T1000 (cell line): Measurements from ENCODE around the gene NAALADL2.
"Not testable (repeated sequence)": the region's sequence is repeated elsewhere in the genome, so short reads cannot be mapped to it uniquely, and the experiment has no call there.

Experiments used
- DNase-seq: peaks from one replicate; lab custom pipeline; 2025; ENCODE audit warnings: mixed read lengths; lab: John Stamatoyannopoulos, UW

Gene NAALADL2

DNA sequence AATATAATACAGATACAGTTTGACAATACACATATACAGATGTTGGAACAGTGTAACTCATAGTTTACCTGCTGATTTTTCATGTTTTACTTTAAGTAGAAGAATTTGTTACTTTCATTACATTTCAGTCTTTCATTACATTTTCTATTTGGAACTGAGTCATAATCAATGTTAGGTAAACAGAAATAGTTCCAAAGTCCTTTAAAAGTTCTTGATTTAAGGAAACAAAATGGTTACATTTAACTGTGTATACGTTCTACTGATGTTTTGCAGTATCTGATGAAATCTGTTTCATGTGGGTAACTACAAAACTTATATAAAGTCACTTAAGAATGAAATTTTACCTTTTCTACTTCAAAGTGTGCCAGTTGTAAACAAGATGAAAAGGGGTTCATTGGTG, 721.2 kb downstream of the NAALADL2 start:
- DNase-seq, result no peak

DNA sequence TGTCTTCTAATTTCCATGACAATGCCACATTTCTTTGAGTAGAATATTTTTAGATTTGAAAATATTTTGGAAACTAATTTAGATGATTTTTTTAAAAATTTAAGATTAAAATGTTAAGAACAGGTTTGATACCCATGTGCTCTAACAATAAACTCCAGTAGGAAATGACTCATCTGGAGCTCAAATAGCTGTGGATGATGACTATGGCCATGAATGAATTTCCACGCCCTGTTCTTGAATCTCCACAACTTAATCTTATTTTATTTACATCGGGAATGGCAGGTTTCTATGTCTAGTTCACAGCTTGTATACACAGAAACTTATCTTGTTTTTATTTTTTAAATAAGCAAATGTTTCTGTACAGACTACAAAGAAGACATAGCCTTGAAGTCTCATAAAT, 726.8 kb downstream of the NAALADL2 start:
- DNase-seq, result no peak

DNA sequence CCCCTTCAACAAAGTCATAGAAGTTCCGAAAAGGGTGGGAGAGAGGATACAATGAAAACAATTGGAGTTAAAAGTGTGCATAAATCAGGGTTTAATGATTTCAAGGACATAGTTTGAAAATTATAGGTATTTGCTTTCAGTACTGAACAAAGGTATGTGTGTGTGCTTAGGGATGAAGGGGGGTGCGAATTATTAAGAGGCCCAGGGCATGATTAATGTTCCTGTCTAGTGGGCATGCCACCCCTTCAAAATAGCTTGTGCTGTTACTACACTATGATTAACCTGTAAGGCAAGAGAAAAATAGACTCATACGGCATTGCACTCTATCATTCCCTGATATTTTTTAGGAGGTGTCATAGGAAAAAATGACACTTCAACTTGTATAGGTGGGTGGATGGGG, 731.6 kb downstream of the NAALADL2 start:
- no peak for DNase-seq

DNA sequence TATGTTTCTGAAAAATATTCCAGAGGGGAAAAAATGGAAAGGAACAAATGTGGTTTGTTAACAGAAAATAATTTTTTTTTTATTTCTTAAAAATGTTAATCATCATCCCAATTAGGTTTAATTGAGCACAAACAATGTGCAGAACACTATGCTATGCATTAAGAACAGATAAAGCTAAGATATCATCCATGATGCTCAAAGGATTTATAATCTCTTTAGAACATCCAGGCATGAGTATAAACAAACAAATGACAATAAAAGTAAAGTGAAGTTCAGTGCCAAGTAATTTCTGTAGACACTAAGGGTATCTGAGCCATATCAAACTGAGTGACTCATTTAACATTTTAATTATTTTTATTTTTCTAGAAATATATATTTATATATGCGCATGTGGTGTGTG, 732.2 kb downstream of the NAALADL2 start:
- no peak for DNase-seq

DNA sequence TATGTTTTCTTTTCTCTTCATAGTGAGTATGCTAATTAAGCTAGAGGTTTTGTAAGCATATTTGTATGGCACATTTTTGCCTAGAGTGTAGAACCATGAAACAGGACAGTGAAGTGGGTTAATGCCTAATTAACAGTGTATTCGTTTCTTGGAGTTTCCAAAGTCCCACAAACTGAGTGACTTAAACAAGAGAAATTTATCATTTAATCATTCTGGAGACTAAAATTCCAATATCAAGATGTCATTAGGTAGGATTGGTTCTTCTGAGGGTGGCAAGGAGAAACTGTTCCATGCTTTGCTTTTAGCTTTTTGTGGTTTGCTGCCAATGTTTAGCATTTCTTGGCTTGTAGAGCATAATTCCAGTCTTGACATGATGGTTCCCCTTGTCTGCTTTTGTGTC, 734.2 kb downstream of the NAALADL2 start:
- no peak for DNase-seq

DNA sequence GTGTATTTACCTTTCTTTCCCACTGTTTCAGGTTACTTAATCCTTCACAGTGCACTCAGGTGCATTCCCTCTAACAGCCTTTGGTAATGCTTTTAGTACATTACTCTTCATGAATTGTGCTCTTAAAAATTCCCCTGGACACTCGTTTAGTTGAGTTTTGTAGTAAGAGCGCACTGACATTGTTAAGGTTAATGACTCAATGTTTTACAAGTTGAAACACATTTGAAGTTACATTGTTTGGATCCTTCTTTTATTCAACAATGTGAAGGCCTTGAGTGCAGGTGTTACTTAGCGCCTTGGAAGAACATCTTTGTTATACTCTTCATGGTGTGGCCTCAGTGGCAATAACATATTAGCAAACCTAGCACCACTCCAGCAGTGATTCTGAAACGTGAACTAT, 739.6 kb downstream of the NAALADL2 start:
- no peak for DNase-seq

DNA sequence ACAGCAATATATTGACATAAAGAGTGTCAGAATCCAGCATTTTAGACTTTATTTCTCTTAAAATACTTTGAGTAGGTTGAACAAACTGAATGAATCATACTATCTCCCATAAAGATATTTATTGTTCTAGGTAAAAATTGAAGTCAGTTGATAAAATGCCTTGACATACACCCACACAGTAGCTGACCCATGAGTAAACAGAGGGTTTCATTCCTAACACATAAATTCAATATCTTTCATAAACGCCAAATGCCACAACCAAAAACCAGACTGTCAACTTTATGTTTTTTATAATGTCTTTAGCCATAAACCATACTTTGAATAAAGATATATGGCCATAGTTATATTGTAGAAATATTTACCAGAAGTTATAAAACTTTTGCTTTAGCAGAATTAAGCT, 742.4 kb downstream of the NAALADL2 start:
- no peak for DNase-seq

DNA sequence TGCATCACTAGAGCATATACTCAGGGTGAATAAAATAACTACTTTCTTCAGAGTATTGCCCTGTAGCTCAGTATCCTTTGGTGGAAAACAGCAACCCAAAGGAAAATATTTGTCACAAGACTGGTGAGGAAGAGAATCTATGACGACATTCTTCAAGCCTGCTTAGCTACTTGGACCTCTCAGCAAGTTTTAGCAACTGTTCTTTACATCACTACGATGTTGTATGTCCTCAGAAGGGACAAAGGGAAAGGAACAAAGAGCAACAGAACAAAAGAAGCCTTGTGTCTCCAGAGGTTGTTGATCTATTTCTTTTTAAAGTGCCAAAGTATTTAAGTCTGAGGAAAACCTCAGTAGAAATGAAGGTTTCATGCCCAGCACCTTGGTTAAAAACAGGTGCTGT, 746.7 kb downstream of the NAALADL2 start:
- no peak for DNase-seq

DNA sequence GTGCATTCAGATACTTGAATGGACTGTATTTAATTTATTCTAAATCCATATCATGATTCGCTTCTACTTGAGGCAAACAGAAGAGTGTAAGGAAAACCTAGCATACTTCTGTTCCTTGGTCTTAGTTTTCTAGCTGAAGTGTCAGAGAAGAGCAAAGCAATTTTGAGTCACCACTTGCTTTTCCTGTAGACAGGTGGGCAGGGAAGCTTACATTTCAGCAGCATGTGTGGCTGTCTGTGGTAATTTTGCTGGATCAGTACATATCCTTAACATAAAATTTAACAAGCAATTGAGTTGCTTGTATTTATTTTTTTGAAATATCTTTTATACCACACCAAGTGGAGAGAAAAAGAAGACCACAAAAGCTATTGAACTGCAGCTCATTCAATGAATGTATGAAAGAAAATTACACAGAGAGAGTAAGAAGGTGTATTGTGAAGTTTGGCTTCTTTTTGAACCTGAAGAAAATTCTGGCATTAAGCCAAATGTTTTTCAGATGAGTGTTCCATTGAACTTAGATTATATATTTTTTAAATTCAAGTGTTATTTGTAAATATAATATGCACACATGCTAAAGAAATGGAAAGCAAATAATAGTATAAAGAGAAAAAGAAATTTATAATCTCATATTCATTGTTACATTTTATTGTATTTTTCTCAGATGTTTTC, 747.6 kb downstream of the NAALADL2 start:
- no peak for DNase-seq

DNA sequence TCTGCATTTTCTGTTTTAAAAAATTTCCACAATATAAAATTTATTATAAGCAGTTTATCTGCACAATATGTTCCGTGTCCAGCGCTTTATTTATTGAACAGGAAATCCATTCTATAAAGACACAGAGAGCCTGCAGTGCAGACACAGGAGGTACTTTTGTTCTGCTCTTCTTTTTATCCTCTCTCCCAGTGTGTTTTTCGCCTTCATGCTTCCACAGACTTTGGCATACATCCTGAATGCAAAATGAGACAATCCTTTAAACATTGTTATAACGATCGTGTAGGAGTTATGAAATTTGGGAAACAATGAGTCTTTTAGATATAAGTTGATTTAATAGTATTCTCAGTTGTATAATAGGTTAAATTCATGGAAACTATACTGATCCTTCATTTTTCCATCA, 749.2 kb downstream of the NAALADL2 start:
- DNase-seq, result no peak

DNA sequence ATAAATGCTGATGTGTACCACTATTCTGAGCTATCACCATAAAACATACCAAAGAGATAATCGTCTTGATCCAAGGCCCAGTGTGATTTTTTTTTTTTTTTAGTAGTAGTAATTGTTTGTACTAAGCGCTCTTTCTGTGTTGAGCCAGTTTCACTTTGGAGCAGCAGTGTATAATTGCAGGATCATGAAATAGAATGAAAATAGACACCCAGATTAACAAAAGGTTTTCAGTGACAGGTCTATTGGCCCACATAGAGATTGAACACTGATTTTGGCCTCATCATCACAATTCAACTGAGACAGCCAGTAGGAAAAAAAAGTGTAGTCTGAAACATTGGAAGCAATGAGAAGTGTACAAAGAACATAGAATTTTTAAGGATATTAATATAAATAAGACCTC, 749.8 kb downstream of the NAALADL2 start:
- no peak for DNase-seq

DNA sequence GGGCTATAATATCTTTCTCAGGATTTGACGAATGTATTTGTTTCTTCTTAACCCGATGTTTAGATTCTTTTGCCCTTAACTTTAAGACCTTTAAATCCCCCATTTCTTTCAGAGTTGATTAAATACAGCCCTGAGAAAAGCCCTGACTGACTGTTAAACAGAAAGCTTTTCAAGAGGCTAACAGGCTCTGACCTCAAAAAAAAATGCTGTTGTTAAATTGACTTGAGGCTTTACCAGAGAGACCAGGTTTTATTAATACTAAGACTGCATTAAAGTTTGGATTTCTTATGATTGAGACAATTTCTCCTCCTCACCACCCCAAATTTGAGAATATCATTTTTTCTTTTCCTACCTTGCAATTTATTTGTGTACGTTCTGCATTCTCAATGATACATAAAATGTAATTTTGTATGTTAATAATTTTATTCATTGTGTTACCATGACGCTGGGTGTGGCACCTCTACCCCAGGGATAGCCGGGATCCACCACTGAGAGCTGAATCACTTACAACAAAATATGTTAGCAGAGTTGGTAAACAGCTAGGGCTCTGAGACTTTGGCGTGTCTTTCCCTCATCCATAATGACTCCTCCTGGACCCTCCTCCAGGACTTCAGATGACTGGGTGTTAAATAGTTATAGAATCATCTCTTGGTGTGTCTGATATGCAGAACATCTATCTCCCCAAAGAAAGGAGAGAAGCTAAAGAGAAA, 753.5 kb downstream of the NAALADL2 start:
- no peak for DNase-seq

DNA sequence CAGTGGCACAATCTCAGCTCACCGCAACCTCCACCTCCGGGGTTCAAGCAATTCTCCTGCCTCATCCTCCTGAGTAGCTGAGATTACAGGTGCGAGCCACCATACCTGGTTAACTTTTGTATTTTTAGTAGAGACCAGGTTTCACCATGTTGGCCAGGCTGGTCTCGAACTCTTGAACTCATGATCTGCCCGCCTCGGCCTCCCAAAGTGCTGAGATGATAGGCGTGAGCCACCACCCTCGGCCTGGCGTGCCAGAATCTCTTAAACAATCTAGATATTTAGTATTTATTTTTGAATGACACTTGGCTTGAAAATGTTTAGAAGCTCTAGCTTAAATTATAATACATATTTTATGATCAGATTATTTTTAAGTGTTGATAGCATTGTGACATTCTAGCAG, 755.0 kb downstream of the NAALADL2 start:
- DNase-seq, result not testable (repeated sequence)

DNA sequence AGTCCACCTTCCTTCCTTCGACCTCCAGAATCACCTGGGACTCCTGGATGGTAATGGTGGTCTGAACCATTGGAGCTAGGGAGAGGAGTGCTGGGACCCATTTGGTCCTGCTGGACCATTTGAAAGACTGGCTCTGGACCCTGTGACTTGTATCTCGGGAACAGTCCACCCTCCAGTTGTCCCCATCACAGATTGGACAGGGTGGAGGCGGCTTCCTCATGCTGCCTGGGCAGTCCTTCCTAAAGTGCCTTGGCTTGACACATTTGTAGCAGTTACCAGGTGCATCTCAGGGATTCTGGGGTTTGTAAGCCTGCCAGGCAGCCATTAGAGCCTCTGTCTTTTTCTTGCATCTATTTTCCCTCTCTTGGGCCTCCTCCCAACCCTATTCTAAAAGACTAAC, 758.1 kb downstream of the NAALADL2 start:
- DNase-seq, result no peak

DNA sequence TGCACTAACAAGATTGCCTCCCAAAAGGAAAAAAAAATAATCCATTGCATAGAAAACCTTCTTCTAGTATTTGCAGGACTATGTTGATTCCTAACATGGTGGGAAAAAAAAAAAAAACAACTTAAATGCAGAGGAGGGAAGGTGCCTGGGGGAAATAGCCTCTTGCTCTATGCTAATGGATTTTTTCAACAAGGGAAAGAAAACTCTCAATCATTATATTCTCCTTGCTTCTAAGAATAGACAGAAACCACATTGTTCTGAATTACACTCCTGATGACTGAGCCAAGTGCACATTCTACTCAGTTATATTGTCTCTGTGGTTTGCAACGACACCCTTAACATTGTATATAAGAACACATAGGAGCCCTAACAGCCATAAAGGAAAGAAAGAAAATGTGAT, 760.2 kb downstream of the NAALADL2 start:
- no peak for DNase-seq

DNA sequence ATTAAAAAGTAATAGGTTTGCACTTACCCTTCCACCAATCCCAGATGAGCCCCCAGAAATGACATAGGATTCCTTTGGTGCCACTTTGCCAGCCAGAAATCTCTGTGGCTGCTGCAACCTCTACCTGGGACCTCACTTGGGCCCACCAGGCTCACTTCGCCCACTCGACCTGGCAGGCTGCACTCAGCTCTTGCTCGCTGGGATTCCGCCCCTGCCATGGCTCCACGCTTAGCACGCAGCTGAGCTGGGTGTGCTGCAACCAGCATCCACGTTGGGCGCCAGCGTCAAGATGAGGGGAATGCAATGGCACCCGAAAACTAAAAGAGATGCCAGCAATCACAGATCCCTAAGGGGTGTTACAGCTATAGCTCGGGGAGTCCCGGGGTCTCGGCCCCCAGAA, 761.0 kb downstream of the NAALADL2 start:
- DNase-seq, result no peak

DNA sequence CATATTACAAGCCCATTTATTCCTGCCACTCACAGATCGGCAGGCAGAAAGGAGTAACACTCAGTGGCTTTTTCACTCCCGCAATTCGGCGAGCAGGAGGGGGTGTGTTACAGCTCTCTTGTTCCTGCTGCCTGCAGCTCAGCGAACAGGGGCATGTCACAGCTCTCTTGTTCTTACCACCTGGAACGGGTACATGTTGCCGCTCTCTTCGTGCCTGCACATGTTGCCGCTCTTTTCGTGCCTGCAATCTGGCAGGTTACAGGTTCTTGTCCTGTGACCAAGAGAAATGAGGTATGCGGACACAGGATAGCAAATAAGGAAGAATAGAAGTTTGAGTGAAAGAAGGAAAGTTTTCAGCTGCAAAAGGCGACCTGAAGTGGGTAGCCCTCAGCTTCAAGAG, 761.4 kb downstream of the NAALADL2 start:
- no peak for DNase-seq

DNA sequence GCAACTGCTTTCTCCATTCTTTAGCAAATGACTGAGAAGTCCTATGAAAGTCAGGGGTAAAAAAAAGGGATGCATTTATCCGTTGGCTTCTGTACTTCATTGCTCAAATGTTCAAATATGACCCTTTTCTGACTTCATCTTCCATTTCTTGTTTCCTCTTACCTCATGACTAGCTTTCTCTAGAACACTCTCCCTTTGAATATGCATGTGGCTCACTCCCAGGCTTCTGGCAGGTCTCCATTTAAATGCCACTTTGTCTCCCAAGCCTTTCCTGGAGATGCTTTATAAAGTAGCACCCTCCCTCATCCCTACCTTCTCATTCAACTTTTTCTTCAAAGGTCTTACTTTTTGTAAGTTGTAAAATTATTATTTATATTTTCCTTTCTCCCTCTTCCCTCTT, 781.8 kb downstream of the NAALADL2 start:
- DNase-seq, result no peak

DNA sequence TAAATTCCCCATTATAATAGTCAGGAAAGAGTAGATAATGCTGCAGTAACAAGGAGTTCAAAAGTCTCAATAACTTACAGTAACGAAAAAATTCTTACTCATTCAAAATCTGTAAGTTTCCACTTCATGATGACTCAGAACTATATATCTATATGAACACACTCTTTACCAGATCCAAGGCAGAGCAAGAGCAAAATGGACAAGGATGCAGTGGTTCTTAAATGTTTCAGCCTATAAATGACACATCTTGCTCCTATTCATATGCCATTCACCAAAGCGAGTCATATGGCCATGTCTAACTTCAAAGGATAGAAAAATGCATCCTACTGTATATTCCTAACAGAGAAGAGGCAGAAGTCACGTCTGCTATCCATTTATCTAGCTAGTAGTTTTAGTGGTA, 787.7 kb downstream of the NAALADL2 start:
- no peak for DNase-seq

DNA sequence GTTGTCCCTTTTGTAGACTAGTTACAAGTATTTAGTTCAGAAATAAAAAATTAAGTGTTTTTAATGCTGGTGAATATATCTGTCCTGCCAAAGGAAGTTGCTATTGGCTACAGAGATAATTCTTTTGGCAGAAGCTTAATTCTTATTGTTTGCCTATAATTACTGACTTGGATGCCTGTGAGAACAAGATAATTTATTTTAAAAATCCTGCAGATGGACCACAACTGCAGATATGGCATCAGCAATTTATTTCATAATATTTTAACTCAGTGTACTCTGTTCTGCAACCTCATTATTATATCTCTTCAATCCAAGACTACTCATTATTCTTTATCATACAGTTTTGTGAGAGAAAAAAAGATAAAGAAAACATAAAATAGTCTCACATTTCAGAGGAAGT, 789.8 kb downstream of the NAALADL2 start:
- no peak for DNase-seq

DNA sequence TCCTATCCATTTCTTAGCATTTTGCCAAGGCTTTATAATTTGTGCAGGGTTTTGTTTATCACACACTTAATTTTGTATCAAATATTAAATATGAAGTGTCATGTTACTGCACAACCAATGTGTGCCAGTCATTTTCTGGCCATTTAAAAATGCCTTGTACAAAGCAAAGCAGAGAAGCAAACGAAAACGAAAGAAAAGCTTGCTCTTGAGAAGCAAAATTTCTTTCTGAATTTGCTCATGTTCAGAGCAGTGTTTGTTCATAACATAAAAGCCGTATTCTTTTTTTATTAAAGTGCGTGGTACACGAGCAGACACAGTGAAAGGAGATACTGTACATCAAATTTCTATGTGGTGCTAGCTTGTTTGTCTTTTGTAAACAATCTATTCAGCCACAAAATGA, 792.6 kb downstream of the NAALADL2 start:
- DNase-seq, result no peak

DNA sequence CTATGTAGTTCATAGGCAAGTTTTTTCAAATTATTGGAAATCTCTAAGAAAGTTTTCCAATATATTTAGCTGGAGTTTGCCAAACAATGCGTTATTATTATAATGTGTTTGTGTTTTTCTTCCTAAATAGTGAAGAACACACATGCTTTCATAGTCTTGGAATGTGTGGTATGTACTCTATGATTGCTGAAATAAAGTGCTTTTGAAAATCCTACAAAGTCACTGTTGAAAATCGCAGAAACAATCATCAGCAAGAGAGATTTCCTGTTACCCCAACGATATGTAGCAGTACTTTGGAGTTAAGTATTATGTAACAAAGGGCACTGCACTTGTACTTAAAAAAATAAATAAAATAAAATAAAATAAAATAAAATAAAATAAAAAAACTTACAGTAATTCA, 796.2 kb downstream of the NAALADL2 start:
- DNase-seq, result no peak

DNA sequence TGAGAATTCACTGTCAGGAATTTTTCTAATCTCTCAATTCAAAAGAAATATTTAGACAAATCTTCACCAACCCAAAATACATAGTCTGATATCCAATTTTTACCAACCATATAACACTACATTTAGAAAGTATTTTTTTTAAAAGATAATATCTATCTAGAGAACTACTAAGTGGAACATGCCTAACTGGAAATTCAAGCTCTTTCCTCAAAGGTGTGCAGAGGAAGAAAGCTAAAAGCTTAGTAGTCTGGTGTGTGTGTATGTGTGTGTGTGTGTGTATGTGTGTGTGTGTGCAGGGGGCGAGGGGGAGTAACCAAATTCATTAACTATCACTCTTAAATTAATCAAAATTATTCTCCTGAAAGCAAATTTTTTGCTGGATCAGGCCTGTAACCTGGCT, 797.3 kb downstream of the NAALADL2 start:
- DNase-seq, result no peak
